Loucy (cell line): ENCODE data around the gene PER2.

Experiments
- H2AFZ ChIP-seq: fragments of 200-600 bp; sonication (generic); 2 replicates; pipeline ENCODE4 v1.6.0; 2016; ENCODE audit warnings: antibody characterized with exemption, mild to moderate bottlenecking, low read length, moderate library complexity
- H3F3A ChIP-seq: fragments of 200-600 bp; 2 replicates; pipeline ENCODE4 v1.6.0; 2016; ENCODE audit warnings: antibody characterized with exemption, low read depth, mild to moderate bottlenecking
- H3K27me3 ChIP-seq: fragments of 200-600 bp; sonication (generic); 2 replicates; pipeline ENCODE4 v1.6.1; 2014; ENCODE audit warnings: low read length, mild to moderate bottlenecking; ENCODE audit not compliant: insufficient read depth, poor library complexity, severe bottlenecking
- H3K36me3 ChIP-seq: fragments of 200-600 bp; sonication (generic); 2 replicates; pipeline ENCODE4 v1.6.1; 2016; ENCODE audit warnings: low read length; ENCODE audit not compliant: insufficient read depth
- H3K4me1 ChIP-seq: fragments of 200-600 bp; sonication (generic); 2 replicates; pipeline ENCODE4 v1.5.1; 2014; ENCODE audit warnings: low read length, mild to moderate bottlenecking; ENCODE audit not compliant: insufficient read depth, poor library complexity, severe bottlenecking
- H3K4me2 ChIP-seq: fragments of 200-600 bp; sonication (generic); 2 replicates; pipeline ENCODE4 v1.6.0; 2014; ENCODE audit warnings: antibody characterized with exemption, low read length, low read depth, mild to moderate bottlenecking; ENCODE audit not compliant: poor library complexity, severe bottlenecking
- H3K4me3 ChIP-seq: fragments of 200-600 bp; sonication (generic); 2 replicates; pipeline ENCODE4 v1.5.1; 2014; ENCODE audit warnings: low read length, mild to moderate bottlenecking, mixed read lengths; ENCODE audit not compliant: poor library complexity, severe bottlenecking
- H3K79me2 ChIP-seq: fragments of 200-600 bp; sonication (generic); 2 replicates; pipeline ENCODE4 v1.6.1; 2014; ENCODE audit warnings: low read length; ENCODE audit not compliant: insufficient read depth
- H3K9ac ChIP-seq: fragments of 200-600 bp; sonication (generic); 2 replicates; pipeline ENCODE4 v1.6.0; 2014; ENCODE audit warnings: mild to moderate bottlenecking, low read depth, low read length, moderate library complexity; ENCODE audit not compliant: poor library complexity, severe bottlenecking
- H3K9me2 ChIP-seq: fragments of 200-600 bp; sonication (generic); replicated peaks from 2 replicates; pipeline ENCODE4 v1.6.1; 2016; ENCODE audit warnings: low read depth, low read length, mixed read lengths
- H3K9me3 ChIP-seq: fragments of 200-600 bp; sonication (generic); 2 replicates; pipeline ENCODE4 v1.6.1; 2014; ENCODE audit warnings: mild to moderate bottlenecking, antibody characterized with exemption, low read length, low read depth; ENCODE audit not compliant: insufficient read depth
- H4K20me1 ChIP-seq: fragments of 200-600 bp; sonication (generic); 2 replicates; pipeline ENCODE4 v1.6.0; 2014; ENCODE audit warnings: antibody characterized with exemption, low read length, mild to moderate bottlenecking; ENCODE audit not compliant: insufficient read depth, poor library complexity, severe bottlenecking
- CTCF ChIP-seq: fragments of 200-600 bp; sonication (generic); conservative IDR thresholded peaks from 2 replicates; pipeline ENCODE4 v1.5.1; 2014; ENCODE audit warnings: mild to moderate bottlenecking, antibody characterized with exemption, low read length
- EZH2phosphoT487 ChIP-seq: fragments of 200-600 bp; IDR thresholded peaks from 2 replicates; pipeline ENCODE4 v1.6.1; 2018; ENCODE audit warnings: antibody characterized with exemption, mild to moderate bottlenecking, moderate library complexity, borderline replicate concordance

The PER2 gene

GRCh38 chr2:238271061-238271554 lies 17.3 kb downstream of the PER2 start:
- peaks cover 78% of the 10 kb centered on the region for H3K36me3 ChIP-seq
- H3K4me2 ChIP-seq, result no peak overlapping the region
- H3K79me2 ChIP-seq, result no peaks in the 10 kb centered on the region
- no peak overlapping the region for H3K9ac ChIP-seq
- H3K9me3 ChIP-seq, result no peaks in the 10 kb centered on the region
- H4K20me1 ChIP-seq, result no peaks in the 10 kb centered on the region
- TF ChIP-seq EZH2phosphoT487 (no peak), CTCF (no peak)
- H3K27me3 ChIP-seq, result no peaks in the 10 kb centered on the region
- no peaks in the 10 kb centered on the region for H3K4me1 ChIP-seq
- no peak overlapping the region for H2AFZ ChIP-seq
- no peaks in the 10 kb centered on the region for H3F3A ChIP-seq
- no peaks in the 10 kb centered on the region for H3K9me2 ChIP-seq
- no peak overlapping the region for H3K4me3 ChIP-seq

GRCh38 chr2:238270606-238271005 lies 17.8 kb downstream of the PER2 start:
- Histone ChIP-seq H3K4me3 (no peak overlapping the region), H3K4me2 (no peak overlapping the region), H3F3A (no peaks in the 10 kb centered on the region), H4K20me1 (no peaks in the 10 kb centered on the region), H3K27me3 (no peaks in the 10 kb centered on the region), H3K36me3 (peaks cover 74% of the 10 kb centered on the region), H3K9ac (no peak overlapping the region), H3K9me3 (no peaks in the 10 kb centered on the region), H2AFZ (no peak overlapping the region), H3K4me1 (no peaks in the 10 kb centered on the region), H3K9me2 (no peaks in the 10 kb centered on the region), H3K79me2 (no peaks in the 10 kb centered on the region)
- TF ChIP-seq CTCF (no peak), EZH2phosphoT487 (no peak)

- Histone ChIP-seq H3K4me2 (no peak overlapping the region), H2AFZ (no peak overlapping the region), H3F3A (no peaks in the 10 kb centered on the region), H3K9me2 (no peaks in the 10 kb centered on the region), H3K27me3 (no peaks in the 10 kb centered on the region), H3K9ac (no peak overlapping the region), H3K9me3 (no peaks in the 10 kb centered on the region), H3K4me3 (no peak overlapping the region), H3K36me3 (peaks cover 70% of the 10 kb centered on the region), H3K4me1 (no peaks in the 10 kb centered on the region), H4K20me1 (no peaks in the 10 kb centered on the region), H3K79me2 (no peaks in the 10 kb centered on the region)
- TF ChIP-seq EZH2phosphoT487 (no peak), CTCF (no peak)
Measured at GRCh38 chr2:238269741-238270140, 18.7 kb downstream of the PER2 start.
